NCI-H1105 treated with DMSO at 0.1 percent for 48 hours (cell line): ENCODE data around the gene SOAT2.
"Not testable (repeated sequence)": the region's sequence is repeated elsewhere in the genome, so short reads cannot be mapped to it uniquely, and the experiment has no call there.

Experiments
- DNase-seq: peaks from one replicate; lab custom pipeline; 2025; lab: John Stamatoyannopoulos, UW

The SOAT2 gene

DNA sequence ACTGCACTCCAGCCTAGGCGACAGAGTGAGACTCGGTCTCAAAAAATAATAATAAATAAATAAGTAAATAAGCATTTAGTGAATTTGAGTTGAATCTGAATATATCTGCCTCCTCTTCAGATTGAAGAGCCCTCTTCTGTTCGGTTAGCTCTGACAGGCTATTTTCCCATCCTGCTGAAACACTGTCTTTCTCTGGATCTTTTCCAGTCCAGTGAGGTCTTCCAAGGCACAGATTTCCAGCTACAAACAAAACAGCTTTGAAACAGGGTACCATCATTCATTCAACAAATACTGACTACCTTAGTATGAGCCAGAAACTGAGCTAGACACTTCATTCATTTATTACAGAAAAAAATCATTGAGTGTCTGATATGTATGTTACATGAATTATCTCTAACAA, 16.9 kb upstream of the SOAT2 start:
- DNase-seq: no peak

DNA sequence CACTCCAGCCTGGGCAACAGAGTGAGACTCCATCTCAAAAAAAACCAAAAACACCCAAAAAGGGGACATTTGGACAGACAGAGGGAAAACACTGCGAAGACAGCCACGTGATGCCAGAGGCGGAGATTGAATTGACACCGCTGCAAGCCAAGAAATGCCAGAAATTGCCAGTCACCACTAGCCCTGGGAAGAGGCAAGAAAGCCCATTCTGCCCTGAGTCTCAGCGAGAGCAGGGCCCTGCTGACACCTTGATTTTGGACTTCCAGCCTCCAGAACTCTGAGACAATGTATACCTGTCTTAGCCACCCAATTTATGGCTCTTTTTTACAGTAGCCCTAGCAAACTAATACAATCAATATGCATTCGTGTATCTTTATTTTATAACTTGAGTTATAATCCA, 13.2 kb upstream of the SOAT2 start:
- no peak for DNase-seq

DNA sequence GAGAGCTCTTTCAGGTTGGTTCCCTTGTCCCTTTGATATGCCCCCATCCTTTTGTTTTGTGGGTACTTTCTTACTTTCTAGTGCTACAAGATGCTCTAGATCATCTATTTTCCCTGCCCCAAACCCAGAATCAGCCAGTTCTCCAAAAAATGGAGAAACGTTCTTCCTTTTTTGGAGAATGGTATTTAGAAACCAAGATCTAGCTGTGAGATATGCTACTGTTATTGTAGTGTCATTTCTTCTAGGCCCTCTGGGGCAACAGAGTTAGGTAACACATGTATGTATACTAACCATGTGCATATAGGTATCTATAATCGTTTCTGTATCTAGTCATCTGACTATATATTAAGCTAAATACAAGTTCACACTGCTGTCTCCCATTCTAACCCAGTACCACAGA, 12.7 kb upstream of the SOAT2 start:
- no peak for DNase-seq

GRCh38 chr12:53091756-53092155, 11.5 kb upstream of the SOAT2 start:
- no peak for DNase-seq

DNA sequence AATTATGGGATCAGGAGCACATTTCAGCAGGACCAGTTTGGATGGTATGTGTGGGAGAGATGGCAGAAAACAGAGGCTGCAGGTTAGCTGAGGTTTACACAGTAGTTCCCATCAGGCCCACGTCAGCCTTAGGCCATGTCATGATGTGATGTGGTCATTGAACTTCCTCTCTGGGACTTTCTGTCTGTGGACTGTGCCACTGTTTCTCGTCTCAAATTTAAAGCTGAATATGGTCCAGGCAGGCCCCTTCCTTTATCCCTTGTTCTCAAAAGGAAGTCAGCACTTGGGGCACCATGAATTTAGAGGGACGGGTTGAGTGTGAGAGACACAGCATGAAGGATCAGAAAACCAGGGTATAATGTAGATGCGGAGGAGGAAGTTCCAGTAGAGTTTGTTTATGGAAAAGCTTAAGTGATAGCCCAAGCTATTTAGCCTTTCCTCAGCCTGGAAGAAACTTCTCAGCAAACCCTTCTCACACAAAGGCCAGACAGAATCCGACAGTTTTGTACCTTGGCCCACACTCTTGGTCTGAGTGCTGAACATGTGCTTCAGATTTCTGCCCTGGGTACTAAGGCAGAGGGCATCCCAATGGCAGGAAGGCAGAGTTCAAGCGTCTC, 9.4 kb upstream of the SOAT2 start:
- no peak for DNase-seq

DNA sequence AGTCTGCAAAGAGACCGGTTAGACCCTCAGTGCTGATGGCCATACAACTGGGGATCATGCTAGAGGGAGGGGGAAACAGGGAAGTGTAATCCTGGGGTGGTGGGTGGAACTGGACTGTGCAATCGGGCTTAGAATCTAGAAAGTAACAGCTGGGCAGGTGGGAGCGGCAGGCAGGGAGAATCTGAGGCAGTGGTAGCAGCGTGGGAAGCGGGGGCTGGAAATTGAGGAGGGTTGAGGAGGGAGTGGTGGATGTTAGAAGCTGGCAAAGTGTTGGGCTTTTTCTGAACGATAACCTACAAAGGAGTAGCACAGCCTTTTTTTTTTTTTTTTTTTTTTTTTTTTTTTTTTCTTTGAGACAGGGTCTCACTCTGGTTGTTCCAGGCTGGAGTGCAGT, 8.9 kb upstream of the SOAT2 start:
- DNase-seq: no peak

DNA sequence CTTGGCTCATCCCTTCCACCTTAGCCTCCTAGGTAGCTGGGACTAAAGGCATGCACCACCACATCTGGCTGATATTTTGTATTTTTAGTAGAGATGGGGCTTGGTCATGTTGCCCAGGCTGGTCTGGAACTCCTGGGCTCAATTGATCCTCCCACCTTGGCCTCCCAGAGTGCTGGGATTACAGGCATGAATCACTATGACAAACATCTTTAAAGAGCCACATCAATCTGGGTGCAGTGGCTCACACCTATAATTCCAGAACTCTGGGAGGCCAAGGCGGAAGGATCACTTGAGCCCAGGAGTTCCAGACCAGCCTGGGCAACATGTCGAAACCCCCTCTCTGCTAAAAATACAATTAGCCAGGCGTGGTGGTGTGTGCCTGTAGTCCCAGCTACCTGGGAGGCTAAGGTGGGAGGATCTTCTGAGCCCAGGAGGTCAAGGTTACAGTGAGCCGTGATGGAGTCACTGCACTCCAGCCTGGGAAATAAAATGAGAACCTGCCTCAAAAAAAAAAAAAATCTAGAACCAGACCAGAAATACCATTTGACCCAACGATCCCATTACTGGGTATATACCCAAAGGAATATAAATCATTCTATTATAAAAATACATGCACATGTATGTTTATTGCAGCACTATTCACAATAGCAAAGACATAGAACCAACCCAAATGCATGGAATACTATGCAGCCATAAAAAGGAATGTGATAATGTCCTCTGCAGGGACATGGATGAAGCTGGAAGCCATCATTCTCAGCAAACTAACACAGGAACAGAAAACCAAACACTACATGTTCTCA, 8.3 kb upstream of the SOAT2 start:
- DNase-seq: not testable (repeated sequence)

DNA sequence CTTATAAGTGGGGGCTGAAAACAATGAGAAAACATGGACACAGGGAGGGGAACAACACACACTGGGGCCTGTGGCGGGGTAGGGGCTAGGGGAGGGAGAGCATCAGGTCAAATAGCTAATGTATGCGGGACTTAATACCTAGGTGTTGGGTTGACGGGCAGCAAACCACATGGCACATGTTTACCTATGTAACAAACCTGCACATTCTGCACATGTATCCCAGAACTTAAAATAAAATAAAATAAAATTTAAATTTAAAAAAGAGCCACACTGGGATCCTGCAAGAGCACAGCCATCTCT, 7.7 kb upstream of the SOAT2 start:
- DNase-seq: not testable (repeated sequence)

DNA sequence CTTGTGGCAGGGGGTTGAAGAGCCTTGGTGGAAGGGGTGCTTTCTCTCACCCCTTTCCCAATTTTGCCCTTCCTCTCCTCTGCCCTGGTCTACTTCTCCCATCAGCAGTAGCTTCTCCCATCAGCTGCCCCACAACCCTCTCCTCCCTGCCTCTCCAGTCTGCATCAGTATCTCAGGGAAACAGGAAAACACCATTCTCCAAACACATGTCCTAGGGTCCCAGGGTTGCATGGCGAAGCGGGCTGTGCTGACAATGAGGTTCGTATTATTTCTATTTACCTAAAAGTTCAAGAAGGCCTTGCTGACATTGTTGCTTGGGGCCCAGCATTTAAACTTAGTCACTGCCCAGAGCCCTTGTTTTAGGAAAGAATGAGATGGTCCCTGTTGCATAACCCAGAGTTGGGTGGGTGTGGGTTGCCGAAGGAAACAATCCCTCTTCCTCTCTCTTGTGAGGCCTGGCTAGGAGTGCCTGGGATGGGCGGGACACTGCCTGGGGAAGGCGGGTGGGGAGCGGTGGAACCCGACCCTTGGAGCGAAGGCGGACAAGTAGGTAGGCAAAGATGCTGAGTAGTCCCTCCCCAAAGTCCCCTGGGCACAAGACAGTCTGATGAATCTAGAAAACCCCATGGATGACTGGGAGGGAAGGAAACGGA, 7.1 kb upstream of the SOAT2 start:
- no peak for DNase-seq

DNA sequence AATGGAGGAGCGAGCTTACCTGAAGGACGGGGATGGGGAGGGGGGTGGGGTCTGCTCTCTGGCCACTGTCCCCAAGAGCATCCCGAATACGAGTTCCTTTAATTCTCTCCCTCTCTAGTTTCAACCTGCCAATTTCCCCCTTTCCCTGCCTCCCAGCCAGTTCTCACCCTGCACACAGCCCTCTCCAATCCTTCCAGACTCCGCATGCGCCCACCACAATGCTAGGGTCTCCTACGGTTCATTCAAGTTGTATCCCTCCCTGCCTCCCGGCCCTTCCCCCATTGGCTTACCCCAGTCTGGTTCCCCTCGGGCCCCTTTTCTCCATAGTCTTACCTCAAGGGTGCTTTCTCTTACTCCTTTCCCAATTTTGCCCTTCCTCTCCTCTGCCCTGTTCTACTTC, 6.5 kb upstream of the SOAT2 start:
- DNase-seq: no peak

- DNase-seq: no peak
These were observed 6.1 kb upstream of the SOAT2 start for GRCh38 chr12:53097207-53097563.

- DNase-seq: peak; percentile 35
These were observed 5.5 kb upstream of the SOAT2 start, which contains the start of gene IGFBP6 for GRCh38 chr12:53097564-53098353. IGFBP6 (plus strand) TSS chr12:53097667; CDS start chr12:53097718, 51 bp downstream.

GRCh38 chr12:53098354-53098981, 4.8 kb upstream of the SOAT2 start:
- no peak for DNase-seq

GRCh38 chr12:53099071-53099882, 4.0 kb upstream of the SOAT2 start:
- DNase-seq: peak; percentile 38

- DNase-seq: no peak
These were observed 2.7 kb upstream of the SOAT2 start for GRCh38 chr12:53100466-53101151.

DNA sequence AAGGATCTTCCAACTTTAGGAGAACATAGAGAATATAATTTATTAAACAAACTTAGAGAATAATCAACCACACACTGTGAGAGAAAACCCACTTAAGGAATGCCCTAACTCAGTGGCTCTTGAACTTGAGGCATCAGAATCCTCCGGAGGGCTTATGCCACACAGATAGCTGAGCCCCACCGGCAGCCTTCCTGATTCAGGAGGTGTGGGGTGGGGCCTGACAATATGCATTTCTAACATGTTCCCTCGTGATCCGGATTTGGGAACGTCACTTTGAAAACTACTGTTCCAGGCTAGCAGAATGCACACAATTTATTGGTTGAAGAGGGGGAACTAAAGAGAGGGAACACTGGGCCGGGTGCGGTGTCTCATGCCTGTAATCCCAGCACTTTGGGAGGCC, 2.0 kb upstream of the SOAT2 start:
- no peak for DNase-seq

GRCh38 chr12:53101931-53102781, 1.1 kb upstream of the SOAT2 start:
- DNase-seq: no peak

GRCh38 chr12:53103860-53104305, 597 bp downstream of the SOAT2 start:
- DNase-seq: no peak

DNA sequence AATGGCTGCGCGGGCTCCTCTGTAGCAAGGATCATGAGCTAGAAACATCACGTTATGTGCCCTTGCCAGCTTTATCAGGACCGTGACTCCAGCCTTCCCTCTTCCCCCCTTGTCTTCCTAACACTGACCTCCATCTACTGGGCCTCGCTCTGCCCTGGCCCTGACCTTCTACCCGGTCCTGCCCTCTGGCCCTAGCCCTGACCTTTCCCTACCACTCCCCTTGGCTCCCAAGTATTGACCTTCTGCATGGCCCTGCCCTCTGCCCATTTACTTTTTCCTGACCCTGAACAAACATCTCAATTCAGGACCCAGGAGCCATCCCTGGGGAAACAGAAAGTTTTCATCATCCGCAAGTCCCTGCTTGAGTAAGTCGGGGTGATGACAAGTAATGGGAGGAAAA, 2.0 kb downstream of the SOAT2 start:
- no peak for DNase-seq
